Activated T-helper 17 cell treated with anti-CD3 and anti-CD28 coated beads, Interleukin-2, amount 50 U/mL, for 72 hours (primary cell): Measurements from ENCODE around the gene RPL41. TPM values are rescaled to one million over a fixed set of nuclear protein-coding genes. Genes with fewer than 3 reads are reported as not detected.
"Not testable (repeated sequence)": the region's sequence is repeated elsewhere in the genome, so short reads cannot be mapped to it uniquely, and the experiment has no call there.

Source experiments
- ATAC-seq: fragments of 150-1000 bp; cut with Tn5 transposase; replicated peaks from 2 replicates; pipeline ENCODE4 v1.10.0; 2021; ENCODE audit warnings: mild to moderate bottlenecking, moderate library complexity
- H3K27ac Mint-ChIP-seq: one replicate; pipeline ENCODE4 v1.8.0; 2022; ENCODE audit warnings: mixed read lengths
- H3K27me3 Mint-ChIP-seq: one replicate; pipeline ENCODE4 v1.8.0; 2022; ENCODE audit warnings: mixed read lengths
- H3K36me3 Mint-ChIP-seq: one replicate; pipeline ENCODE4 v1.8.0; 2022; ENCODE audit warnings: low read depth, mild to moderate bottlenecking, mixed read lengths
- H3K4me1 Mint-ChIP-seq: one replicate; pipeline ENCODE4 v1.8.0; 2022; ENCODE audit warnings: mixed read lengths
- H3K4me3 Mint-ChIP-seq: one replicate; pipeline ENCODE4 v1.8.0; 2022; ENCODE audit warnings: mild to moderate bottlenecking, mixed read lengths
- H3K9me3 Mint-ChIP-seq: one replicate; pipeline ENCODE4 v1.8.0; 2022; ENCODE audit warnings: mixed read lengths
- total RNA-seq, 2 donors: library from RNA; stranded (reverse); gene quantifications; one replicate each; pipeline ENCODE4 v1.2.3, GENCODE V29; 2022

Gene RPL41
- 1,000 to 10,000 TPM; 4,564 to 4,582 TPM for total RNA-seq

- Mint-ChIP-seq H3K27me3 (no peaks in the 10 kb centered on the region), H3K36me3 (peaks cover 84% of the 10 kb centered on the region), H3K4me1 (peaks cover 16% of the 10 kb centered on the region), H3K9me3 (no peaks in the 10 kb centered on the region), H3K27ac (peak within 1 kb of the TSS; percentile 100), H3K4me3 (peak within 1 kb of the TSS; percentile 97)
- ATAC-seq: peak; percentile 57
These were observed at the start of gene RPL41 for GRCh38 chr12:56116267-56117081. Gene RPL41 (plus strand): TSS chr12:56116633.

DNA sequence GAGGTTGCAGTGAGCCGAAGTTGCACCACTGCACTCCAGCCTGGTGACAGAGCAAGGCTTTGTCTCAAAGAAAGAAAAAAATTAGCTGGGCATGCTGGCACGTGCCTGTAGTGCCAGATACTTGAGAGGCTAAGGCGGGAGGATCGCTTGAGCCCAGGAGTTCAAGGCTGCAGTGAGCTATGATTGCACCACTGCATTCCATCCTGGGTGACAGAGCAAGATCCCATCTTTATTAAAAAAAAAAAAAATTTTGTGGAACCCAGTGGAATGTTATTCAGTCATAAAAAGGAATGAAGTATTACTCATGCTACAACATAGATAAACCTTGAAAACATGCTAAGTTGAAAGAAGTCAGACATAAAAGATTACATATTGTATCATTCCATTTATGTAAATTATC lies 44.8 kb upstream of the RPL41 start:
- H3K4me1 Mint-ChIP-seq: peaks cover 4% of the 10 kb centered on the region
- no peak overlapping the region for H3K4me3 Mint-ChIP-seq
- no peaks in the 10 kb centered on the region for H3K27me3 Mint-ChIP-seq
- H3K9me3 Mint-ChIP-seq: no peaks in the 10 kb centered on the region
- H3K27ac Mint-ChIP-seq: no peak overlapping the region
- H3K36me3 Mint-ChIP-seq: no peaks in the 10 kb centered on the region
- ATAC-seq: no peak

DNA sequence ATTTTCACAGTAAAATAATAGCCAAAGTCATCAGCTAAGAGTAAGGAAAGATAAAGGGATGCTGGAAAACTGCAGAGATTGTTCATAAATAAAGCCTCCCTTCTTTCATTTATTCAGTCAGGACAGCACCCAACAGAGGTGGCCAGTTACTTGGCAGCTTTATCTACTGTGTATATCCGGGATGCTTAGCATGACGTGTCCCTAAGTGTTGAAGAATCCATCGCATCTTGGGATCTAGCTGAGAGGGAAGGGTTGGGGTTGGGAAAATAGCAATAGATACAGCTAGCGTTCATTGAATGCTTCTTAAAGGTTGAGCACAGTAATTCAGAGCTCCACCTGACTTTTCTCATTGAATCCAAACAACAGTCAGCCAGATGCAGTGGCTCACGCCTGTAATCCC lies 42.0 kb upstream of the RPL41 start:
- no peak overlapping the region for H3K27ac Mint-ChIP-seq
- ATAC-seq: no peak
- H3K36me3 Mint-ChIP-seq: no peaks in the 10 kb centered on the region
- no peak overlapping the region for H3K4me3 Mint-ChIP-seq
- no peaks in the 10 kb centered on the region for H3K9me3 Mint-ChIP-seq
- H3K4me1 Mint-ChIP-seq: no peaks in the 10 kb centered on the region
- no peaks in the 10 kb centered on the region for H3K27me3 Mint-ChIP-seq

- H3K9me3 Mint-ChIP-seq, H3K27ac Mint-ChIP-seq, H3K36me3 Mint-ChIP-seq, H3K27me3 Mint-ChIP-seq, H3K4me1 Mint-ChIP-seq, ATAC-seq: not testable (repeated sequence)
- peak overlapping the region; percentile 76 for H3K4me3 Mint-ChIP-seq
These were observed 38.5 kb upstream of the RPL41 start for GRCh38 chr12:56077966-56078365.

- ATAC-seq: no peak
- Mint-ChIP-seq H3K4me1 (no peaks in the 10 kb centered on the region), H3K27me3 (peaks cover 4% of the 10 kb centered on the region), H3K4me3 (peak overlapping the region; percentile 76), H3K9me3 (no peaks in the 10 kb centered on the region), H3K36me3 (no peaks in the 10 kb centered on the region), H3K27ac (no peak overlapping the region)
These were observed 38.0 kb upstream of the RPL41 start for GRCh38 chr12:56078427-56078826.

DNA sequence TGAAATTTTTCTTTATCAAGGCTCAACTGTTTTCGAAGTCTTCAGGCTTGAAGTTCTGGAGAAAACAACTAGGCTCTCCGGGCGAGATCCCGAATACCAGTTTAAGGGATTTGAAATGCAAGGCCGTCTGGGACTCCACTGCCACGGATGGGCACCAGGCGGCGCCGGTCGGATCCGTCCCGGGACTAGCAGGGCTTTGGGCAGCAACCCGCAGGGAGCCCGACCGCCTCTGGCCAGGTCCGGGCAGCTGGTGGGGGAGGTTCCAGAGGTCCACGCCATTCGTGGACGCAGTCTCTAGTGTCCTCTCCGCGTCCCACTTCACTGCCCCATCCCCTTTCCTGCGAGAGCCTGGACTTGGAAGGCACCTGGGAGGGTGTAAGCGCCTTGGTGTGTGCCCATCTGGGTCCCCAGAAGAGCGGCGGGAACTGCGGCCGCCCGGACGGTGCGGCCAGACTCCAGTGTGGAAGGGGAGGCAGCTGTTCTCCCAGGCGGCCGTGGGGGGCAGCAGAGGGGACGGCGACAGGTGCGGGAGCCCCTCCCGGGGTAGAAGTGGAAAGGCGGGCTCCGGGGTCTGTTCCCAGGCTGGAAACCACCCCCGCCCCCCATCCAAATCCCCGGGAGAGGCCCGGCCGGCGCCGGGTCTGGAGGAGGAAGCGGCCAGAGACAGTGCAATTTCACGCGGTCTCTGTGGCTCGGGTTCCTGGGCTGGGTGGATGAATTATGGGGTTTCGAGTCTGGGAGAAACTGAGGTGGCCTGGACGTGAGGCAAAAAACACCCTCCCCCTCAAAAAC lies 37.3 kb upstream of the RPL41 start:
- H3K36me3 Mint-ChIP-seq: no peaks in the 10 kb centered on the region
- peak; percentile 57 for ATAC-seq
- H3K27me3 Mint-ChIP-seq: peaks cover 4% of the 10 kb centered on the region
- H3K4me1 Mint-ChIP-seq: no peaks in the 10 kb centered on the region
- H3K4me3 Mint-ChIP-seq: peak overlapping the region; percentile 76
- H3K27ac Mint-ChIP-seq: no peak overlapping the region
- no peaks in the 10 kb centered on the region for H3K9me3 Mint-ChIP-seq

- H3K4me3 Mint-ChIP-seq: peak within 1 kb of the TSS; percentile 76
- peaks cover 4% of the 10 kb centered on the region for H3K27me3 Mint-ChIP-seq
- no peaks in the 10 kb centered on the region for H3K36me3 Mint-ChIP-seq
- H3K27ac Mint-ChIP-seq: no peak within 1 kb of the TSS
- H3K4me1 Mint-ChIP-seq: no peaks in the 10 kb centered on the region
- ATAC-seq: peak; percentile 94
- no peaks in the 10 kb centered on the region for H3K9me3 Mint-ChIP-seq
These were observed 36.5 kb upstream of the RPL41 start, which contains the start of gene ERBB3 for GRCh38 chr12:56079723-56080555. Gene ERBB3 (plus strand): TSS chr12:56080165. CDS start chr12:56080301, 136 bp downstream.

- Mint-ChIP-seq H3K9me3 (no peaks in the 10 kb centered on the region), H3K4me1 (no peaks in the 10 kb centered on the region), H3K27ac (no peak overlapping the region), H3K4me3 (peak overlapping the region; percentile 76), H3K36me3 (no peaks in the 10 kb centered on the region), H3K27me3 (peaks cover 4% of the 10 kb centered on the region)
- ATAC-seq: no peak
These were observed 35.8 kb upstream of the RPL41 start for GRCh38 chr12:56080556-56081138.

DNA sequence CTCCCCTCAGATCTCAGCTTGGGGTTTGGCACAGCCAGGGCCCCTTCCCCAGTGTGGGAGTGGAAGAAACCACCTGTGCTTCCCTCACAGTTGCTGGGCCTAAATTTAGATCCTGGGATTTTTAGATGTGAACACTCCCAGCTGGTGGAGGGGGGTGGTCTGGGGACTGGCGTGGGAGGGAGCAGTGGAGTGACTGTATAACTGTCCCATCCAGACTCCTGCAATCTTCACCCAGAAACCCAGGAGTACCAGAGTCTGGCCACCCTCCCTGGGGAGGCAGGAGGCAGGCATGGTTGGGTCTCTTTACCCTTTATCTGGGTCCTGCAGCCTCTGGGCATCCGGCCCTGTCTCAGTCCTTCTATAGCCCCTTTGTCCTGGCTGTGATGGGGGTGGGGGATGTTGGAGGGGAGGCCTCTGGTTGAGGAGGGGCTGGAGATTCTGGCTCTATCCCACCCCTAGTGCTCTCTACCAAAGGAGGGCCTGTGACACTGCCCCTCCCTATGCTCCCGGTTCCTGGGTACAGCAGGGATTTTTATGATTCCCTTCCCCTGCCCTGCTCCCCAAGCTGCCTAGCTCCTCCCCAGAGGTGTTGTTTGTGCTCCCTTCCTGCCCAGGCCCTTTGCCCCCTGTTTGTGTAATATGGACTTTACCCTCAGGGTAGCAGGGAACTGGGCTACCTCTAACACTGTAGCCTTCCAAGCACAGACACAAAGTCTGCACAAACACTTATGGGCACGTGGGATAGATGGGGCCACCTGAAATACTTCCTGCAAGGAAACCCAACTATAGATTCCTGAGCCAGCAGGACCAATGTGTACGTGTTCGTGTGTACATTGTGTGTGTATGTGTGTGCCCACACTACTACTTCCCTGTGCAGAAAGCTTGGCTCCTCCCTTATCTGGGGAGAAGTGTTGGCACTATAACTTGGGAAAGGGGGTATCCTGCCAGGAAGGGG lies 34.8 kb upstream of the RPL41 start:
- Mint-ChIP-seq H3K27me3 (peaks cover 4% of the 10 kb centered on the region), H3K4me1 (no peaks in the 10 kb centered on the region), H3K36me3 (no peaks in the 10 kb centered on the region), H3K4me3 (peak overlapping the region; percentile 76), H3K9me3 (no peaks in the 10 kb centered on the region), H3K27ac (no peak overlapping the region)
- ATAC-seq: no peak

GRCh38 chr12:56082382-56082781 lies 34.1 kb upstream of the RPL41 start:
- no peak for ATAC-seq
- Mint-ChIP-seq H3K27me3 (peaks cover 4% of the 10 kb centered on the region), H3K27ac (no peak overlapping the region), H3K4me3 (no peak overlapping the region), H3K36me3 (no peaks in the 10 kb centered on the region), H3K9me3 (no peaks in the 10 kb centered on the region), H3K4me1 (no peaks in the 10 kb centered on the region)

DNA sequence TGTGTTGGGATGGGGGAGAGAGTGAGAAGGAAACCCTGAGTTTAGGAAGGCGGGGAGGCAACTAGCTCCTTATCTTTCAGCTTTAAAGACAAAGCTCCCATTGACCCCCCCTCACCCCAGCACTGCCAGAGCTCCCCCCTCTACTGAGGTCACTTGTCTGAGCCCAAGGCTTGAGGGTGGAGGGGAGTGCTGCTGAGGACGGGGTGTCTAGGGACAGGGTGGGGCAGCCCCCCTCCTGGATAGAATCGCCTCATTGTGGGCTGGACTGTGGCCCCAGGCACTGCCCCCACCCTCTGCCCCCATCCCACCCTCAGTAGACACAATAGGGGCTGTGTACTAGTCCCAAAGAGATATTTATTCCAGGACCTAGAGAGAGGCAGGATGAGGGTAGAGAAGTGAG lies 33.5 kb upstream of the RPL41 start:
- H3K27ac Mint-ChIP-seq: no peak overlapping the region

DNA sequence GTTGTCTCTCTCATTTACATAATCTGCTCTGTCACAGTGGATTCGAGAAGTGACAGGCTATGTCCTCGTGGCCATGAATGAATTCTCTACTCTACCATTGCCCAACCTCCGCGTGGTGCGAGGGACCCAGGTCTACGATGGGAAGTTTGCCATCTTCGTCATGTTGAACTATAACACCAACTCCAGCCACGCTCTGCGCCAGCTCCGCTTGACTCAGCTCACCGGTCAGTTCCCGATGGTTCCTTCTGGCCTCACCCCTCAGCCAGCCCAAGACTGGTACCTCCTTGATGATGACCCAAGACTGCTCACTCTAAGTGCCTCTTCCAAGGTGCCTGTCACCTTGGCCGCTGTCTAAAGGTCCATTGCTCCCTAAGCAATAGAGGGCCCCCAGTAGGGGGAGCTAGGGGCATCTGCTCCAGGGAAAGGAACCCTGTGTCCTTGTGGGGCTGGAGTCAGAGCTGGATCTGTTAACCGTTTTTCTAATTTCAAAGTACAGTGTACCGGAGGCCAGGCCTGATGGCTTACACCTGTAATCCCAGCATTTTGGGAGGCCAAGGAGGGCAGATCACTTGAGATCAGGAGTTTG lies 31.4 kb upstream of the RPL41 start:
- Mint-ChIP-seq H3K27ac (no peak overlapping the region), H3K4me1 (no peaks in the 10 kb centered on the region), H3K4me3 (no peak overlapping the region), H3K9me3 (no peaks in the 10 kb centered on the region), H3K27me3 (peaks cover 4% of the 10 kb centered on the region), H3K36me3 (no peaks in the 10 kb centered on the region)
- ATAC-seq: peak; percentile 66

More for the DNA sequence above, 33.5 kb upstream of the RPL41 start:
- ATAC-seq: no peak
- Mint-ChIP-seq H3K36me3 (no peaks in the 10 kb centered on the region), H3K27me3 (peaks cover 4% of the 10 kb centered on the region), H3K9me3 (no peaks in the 10 kb centered on the region), H3K4me3 (no peak overlapping the region), H3K4me1 (no peaks in the 10 kb centered on the region)

GRCh38 chr12:56086096-56086495 lies 30.3 kb upstream of the RPL41 start:
- no peaks in the 10 kb centered on the region for H3K4me1 Mint-ChIP-seq
- H3K9me3 Mint-ChIP-seq: no peaks in the 10 kb centered on the region
- no peaks in the 10 kb centered on the region for H3K36me3 Mint-ChIP-seq
- no peak overlapping the region for H3K27ac Mint-ChIP-seq
- peaks cover 1% of the 10 kb centered on the region for H3K27me3 Mint-ChIP-seq
- H3K4me3 Mint-ChIP-seq: no peak overlapping the region
- ATAC-seq: no peak
